Breast epithelium (tissue), 4 donors: ENCODE results near the gene NUAK1. TPM values are rescaled to one million over a fixed set of nuclear protein-coding genes. Genes with fewer than 3 reads are reported as not detected.

ENCODE experiments used
- DNase-seq, 2 donors: peaks; one replicate each; pipeline ENCODE4 v3.0.0-alpha.2; 2019; ENCODE audit warnings: low spot score in 2 of 2
- H3K27ac ChIP-seq, 2 donors: fragments of 200-600 bp; sonication (generic) in 1 of 2; one replicate each; pipeline ENCODE4 v1.5.1; 2016 to 2019; ENCODE audit warnings: mild to moderate bottlenecking in 1 of 2
- H3K27me3 ChIP-seq, 2 donors: fragments of 200-600 bp; sonication (generic) in 1 of 2; one replicate each; pipeline versions ENCODE4 v1.5.1 to v1.6.0; 2017 to 2019; ENCODE audit warnings: control low read depth in 1 of 2, mild to moderate bottlenecking in 1 of 2
- H3K36me3 ChIP-seq: fragments of 200-600 bp; one replicate; pipeline ENCODE4 v1.5.1; 2019
- H3K4me1 ChIP-seq, 2 donors: fragments of 200-600 bp; sonication (generic); one replicate each; pipeline ENCODE4 v1.5.1; 2016 to 2019; ENCODE audit warnings: control low read depth in 1 of 2
- H3K4me3 ChIP-seq, 3 donors: fragments of 200-600 bp; sonication (generic); 1 replicate in 2 of 3; 2 replicates in 1 of 3; pipeline ENCODE4 v1.5.1; 2016 to 2019; ENCODE audit warnings: mild to moderate bottlenecking in 3 of 3, moderate library complexity in 2 of 3
- H3K9me3 ChIP-seq, 2 donors: fragments of 200-600 bp; sonication (generic) in 1 of 2; one replicate each; pipeline ENCODE4 v1.5.1; 2016 to 2019; ENCODE audit warnings: control low read depth in 1 of 2
- POLR2A ChIP-seq: fragments of 450-650 bp; IDR thresholded peaks from one replicate; pipeline ENCODE4 v1.6.1; 2016; ENCODE audit warnings: antibody characterized with exemption, mild to moderate bottlenecking, moderate library complexity
- POLR2AphosphoS5 ChIP-seq, 3 donors: sonication (generic); formaldehyde crosslinking; IDR thresholded peaks; one replicate each; pipeline ENCODE4 v1.6.1; 2017; ENCODE audit warnings: antibody characterized with exemption in 3 of 3
- intact Hi-C: fragments of 100-400 bp; cut with DNase I; formaldehyde crosslinking; loops from one replicate; pipeline ENCODE4 v1.15.1; 2023; ENCODE audit warnings: low total_unique reads
- total RNA-seq, 3 donors: library from RNA; depleted of rRNA; stranded (reverse); fragments of >200 nt; gene quantifications; one replicate each; pipeline ENCODE4 v1.1.0, GENCODE V29; 2016
- TF ChIP-seq, protein P1 (sequence below), 3 donors: fragments of 450-650 bp; IDR thresholded peaks; one replicate each; pipeline ENCODE4 v1.5.1; 2016 to 2017; ENCODE audit warnings: antibody characterized with exemption in 3 of 3, mild to moderate bottlenecking in 3 of 3, moderate library complexity in 3 of 3

NUAK1 gene
- total RNA-seq, 3 donors from 2014 or later, result 6.0 to 20.2 (median 13.1) TPM

DNA sequence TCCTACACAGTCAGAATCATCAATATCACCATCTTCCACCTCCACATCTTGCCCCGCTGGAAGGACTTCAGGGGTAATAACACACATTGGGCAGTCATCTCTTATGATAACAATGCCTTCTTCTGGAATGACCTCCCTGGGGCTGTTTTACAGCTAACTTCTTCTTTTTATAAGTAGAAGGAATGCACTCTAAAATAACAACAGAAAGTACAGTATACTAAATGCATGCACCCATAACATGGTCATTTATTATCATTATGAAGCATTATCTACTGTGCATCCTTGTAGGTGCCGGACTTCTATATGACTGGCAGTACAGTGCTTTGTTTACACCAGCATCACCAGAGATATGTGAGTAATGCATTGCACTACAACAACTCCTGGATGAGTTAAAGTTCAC, 19.0 kb upstream of the NUAK1 start:
- intact Hi-C loops, result no loop called here
- H3K4me3 ChIP-seq, result no peak overlapping the region
- TF ChIP-seq POLR2A (no peak), POLR2AphosphoS5 (IDR thresholded peaks at IDR 0.05) (no peak)
- TF ChIP-seq, protein P1, sequence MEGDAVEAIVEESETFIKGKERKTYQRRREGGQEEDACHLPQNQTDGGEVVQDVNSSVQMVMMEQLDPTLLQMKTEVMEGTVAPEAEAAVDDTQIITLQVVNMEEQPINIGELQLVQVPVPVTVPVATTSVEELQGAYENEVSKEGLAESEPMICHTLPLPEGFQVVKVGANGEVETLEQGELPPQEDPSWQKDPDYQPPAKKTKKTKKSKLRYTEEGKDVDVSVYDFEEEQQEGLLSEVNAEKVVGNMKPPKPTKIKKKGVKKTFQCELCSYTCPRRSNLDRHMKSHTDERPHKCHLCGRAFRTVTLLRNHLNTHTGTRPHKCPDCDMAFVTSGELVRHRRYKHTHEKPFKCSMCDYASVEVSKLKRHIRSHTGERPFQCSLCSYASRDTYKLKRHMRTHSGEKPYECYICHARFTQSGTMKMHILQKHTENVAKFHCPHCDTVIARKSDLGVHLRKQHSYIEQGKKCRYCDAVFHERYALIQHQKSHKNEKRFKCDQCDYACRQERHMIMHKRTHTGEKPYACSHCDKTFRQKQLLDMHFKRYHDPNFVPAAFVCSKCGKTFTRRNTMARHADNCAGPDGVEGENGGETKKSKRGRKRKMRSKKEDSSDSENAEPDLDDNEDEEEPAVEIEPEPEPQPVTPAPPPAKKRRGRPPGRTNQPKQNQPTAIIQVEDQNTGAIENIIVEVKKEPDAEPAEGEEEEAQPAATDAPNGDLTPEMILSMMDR (IDR thresholded peaks at IDR 0.05), result no peak

DNA sequence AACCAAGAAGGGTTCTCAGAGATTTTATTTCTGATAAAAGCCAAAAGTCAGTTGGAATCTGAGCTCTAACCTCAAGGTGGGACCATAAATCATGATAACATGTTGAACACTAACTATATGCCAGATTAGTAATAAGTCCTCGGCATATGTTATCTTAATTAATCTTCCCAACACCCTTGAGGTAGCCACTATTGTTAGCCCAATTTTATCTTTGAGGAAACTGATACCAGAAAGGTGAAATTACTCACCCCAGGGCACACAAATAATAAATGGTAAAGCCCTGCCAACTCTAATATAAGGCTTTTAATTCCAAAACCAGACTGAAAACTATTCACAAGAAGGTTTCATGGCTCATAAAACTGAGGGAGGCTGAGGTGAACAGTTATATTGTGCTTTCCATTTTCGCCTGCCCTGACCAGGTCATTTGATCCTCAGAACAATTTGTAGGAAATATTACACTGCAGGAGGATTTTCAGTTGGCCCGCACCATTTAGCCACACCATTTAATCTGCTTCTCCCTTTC, 16.1 kb upstream of the NUAK1 start:
- H3K9me3 ChIP-seq, result no peaks in the 10 kb centered on the region
- intact Hi-C loops, result no loop called here
- no peaks in the 10 kb centered on the region for H3K4me1 ChIP-seq
- no peak overlapping the region for H3K4me3 ChIP-seq
- TF ChIP-seq POLR2AphosphoS5 (IDR thresholded peaks at IDR 0.05), result no peak
- TF ChIP-seq POLR2A, result no peak
- TF ChIP-seq, protein P1 (IDR thresholded peaks at IDR 0.05), result no peak
- H3K27me3 ChIP-seq, result no peaks in the 10 kb centered on the region
- H3K36me3 ChIP-seq, result no peaks in the 10 kb centered on the region
- no peak for DNase-seq
- H3K27ac ChIP-seq, result no peak overlapping the region

More for the DNA sequence above, 19.0 kb upstream of the NUAK1 start:
- H3K9me3 ChIP-seq, result no peaks in the 10 kb centered on the region
- H3K4me1 ChIP-seq, result no peaks in the 10 kb centered on the region
- no peak for DNase-seq
- no peaks in the 10 kb centered on the region for H3K27me3 ChIP-seq
- no peak overlapping the region for H3K27ac ChIP-seq
- no peaks in the 10 kb centered on the region for H3K36me3 ChIP-seq

GRCh38 chr12:106152334-106152733, 13.6 kb upstream of the NUAK1 start:
- TF ChIP-seq, protein P1 (IDR thresholded peaks at IDR 0.05), result no peak
- no peak for TF ChIP-seq POLR2A
- no peak for TF ChIP-seq POLR2AphosphoS5 (IDR thresholded peaks at IDR 0.05)
- H3K4me3 ChIP-seq, result no peak overlapping the region
- no peak overlapping the region for H3K27ac ChIP-seq
- H3K4me1 ChIP-seq, result no peaks in the 10 kb centered on the region
- H3K9me3 ChIP-seq, result no peaks in the 10 kb centered on the region
- no peaks in the 10 kb centered on the region for H3K27me3 ChIP-seq
- intact Hi-C loops, result no loop called here
- H3K36me3 ChIP-seq, result no peaks in the 10 kb centered on the region
- no peak for DNase-seq

DNA sequence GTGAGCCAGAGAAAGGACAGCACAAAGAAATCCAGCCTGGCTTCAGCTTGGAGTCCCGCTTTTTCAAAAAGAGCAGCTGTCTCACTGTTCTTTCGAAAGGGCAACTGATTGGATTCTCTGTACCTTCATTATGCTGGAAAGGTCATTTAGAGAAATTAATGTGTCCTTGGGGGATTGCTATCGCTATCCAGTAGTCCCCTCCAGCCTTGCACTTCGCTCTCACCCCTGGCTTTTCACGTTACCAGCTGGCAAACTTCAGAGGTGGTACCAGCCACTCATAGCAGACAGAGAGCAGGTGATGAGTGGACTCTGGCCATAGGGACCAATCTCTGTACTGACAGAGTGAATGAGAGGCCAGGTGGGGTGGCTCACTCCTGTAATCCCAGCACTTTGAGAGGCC, 11.8 kb upstream of the NUAK1 start:
- no peaks in the 10 kb centered on the region for H3K4me1 ChIP-seq
- intact Hi-C loops, result no loop called here
- H3K27ac ChIP-seq, result no peak overlapping the region
- no peaks in the 10 kb centered on the region for H3K9me3 ChIP-seq
- no peak for DNase-seq
- no peak overlapping the region for H3K4me3 ChIP-seq
- TF ChIP-seq POLR2A (no peak), POLR2AphosphoS5 (IDR thresholded peaks at IDR 0.05) (no peak)
- TF ChIP-seq, protein P1 (IDR thresholded peaks at IDR 0.05), result no peak
- no peaks in the 10 kb centered on the region for H3K27me3 ChIP-seq
- no peaks in the 10 kb centered on the region for H3K36me3 ChIP-seq

GRCh38 chr12:106149096-106149784, 10.5 kb upstream of the NUAK1 start:
- no peak overlapping the region for H3K4me3 ChIP-seq
- H3K4me1 ChIP-seq, result no peaks in the 10 kb centered on the region
- no peaks in the 10 kb centered on the region for H3K9me3 ChIP-seq
- no peaks in the 10 kb centered on the region for H3K27me3 ChIP-seq
- intact Hi-C loops, result loop anchor here (5.0 kb wide), 1 partner anchor 732 kb away; no protein-coding TSS in a partner anchor
- H3K36me3 ChIP-seq, result no peaks in the 10 kb centered on the region
- no peak overlapping the region for H3K27ac ChIP-seq
- no peak for TF ChIP-seq POLR2A
- TF ChIP-seq POLR2AphosphoS5 (IDR thresholded peaks at IDR 0.05), result no peak
- TF ChIP-seq, protein P1 (IDR thresholded peaks at IDR 0.05), result peak in 2 of 3 donors; percentile 39 to 41
- no peak for DNase-seq
